ENCODE results near the gene SBSN.

DNA sequence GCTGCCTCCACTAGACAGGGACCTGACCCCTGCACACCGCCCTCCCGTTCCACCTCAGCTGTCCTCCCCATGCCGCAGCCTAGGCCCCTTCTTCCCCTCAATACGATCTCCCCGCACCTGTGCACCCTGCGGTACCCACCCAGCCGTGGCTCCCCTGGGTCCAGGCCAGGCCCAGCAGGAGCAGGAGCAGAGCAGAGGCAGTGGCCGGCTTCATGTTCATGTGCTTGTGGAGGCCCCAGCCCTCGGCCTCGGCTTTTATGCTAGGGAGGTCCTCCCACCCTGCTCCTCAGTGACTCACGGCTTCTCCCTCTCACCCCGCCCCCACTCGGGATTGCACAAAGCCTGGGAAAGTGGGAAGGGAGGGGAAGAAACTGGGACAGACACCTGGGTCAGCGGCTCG, 26.4 kb downstream of the SBSN start:
- TF ChIP-seq, protein P1, sequence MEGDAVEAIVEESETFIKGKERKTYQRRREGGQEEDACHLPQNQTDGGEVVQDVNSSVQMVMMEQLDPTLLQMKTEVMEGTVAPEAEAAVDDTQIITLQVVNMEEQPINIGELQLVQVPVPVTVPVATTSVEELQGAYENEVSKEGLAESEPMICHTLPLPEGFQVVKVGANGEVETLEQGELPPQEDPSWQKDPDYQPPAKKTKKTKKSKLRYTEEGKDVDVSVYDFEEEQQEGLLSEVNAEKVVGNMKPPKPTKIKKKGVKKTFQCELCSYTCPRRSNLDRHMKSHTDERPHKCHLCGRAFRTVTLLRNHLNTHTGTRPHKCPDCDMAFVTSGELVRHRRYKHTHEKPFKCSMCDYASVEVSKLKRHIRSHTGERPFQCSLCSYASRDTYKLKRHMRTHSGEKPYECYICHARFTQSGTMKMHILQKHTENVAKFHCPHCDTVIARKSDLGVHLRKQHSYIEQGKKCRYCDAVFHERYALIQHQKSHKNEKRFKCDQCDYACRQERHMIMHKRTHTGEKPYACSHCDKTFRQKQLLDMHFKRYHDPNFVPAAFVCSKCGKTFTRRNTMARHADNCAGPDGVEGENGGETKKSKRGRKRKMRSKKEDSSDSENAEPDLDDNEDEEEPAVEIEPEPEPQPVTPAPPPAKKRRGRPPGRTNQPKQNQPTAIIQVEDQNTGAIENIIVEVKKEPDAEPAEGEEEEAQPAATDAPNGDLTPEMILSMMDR (IDR thresholded peaks at IDR 0.05; ENCODE audit: poor library complexity): no peak
- TF ChIP-seq EZH2 (IDR thresholded peaks at IDR 0.05; ENCODE audit: borderline replicate concordance): no peak
- TF ChIP-seq EZH2phosphoT487 (IDR thresholded peaks at IDR 0.05; ENCODE audit: low read depth, severe bottlenecking, unreplicated experiment): no peak

All from hepatocyte (in vitro differentiated cells).